22Rv1 (cell line): ENCODE data around the gene HIF1AN.

Experiments
- CTCF ChIP-seq: fragments of 450-650 bp; IDR thresholded peaks from 2 replicates; pipeline ENCODE4 v1.5.1; 2017; ENCODE audit warnings: mild to moderate bottlenecking
- ZFX ChIP-seq: fragments of 450-650 bp; IDR thresholded peaks from 2 replicates; pipeline ENCODE4 v1.6.1; 2017; ENCODE audit warnings: antibody characterized with exemption, borderline replicate concordance

- TF ChIP-seq CTCF (no peak), ZFX (no peak)
Measured at GRCh38 chr10:100576282-100576635, 40.5 kb downstream of the HIF1AN start.
